ENCODE measurements around the gene CDH4. TPM values are rescaled to one million over a fixed set of nuclear protein-coding genes. Genes with fewer than 3 reads are reported as not detected.

The CDH4 gene
- total RNA-seq, 1 donor from 2014 or later: 3.2 TPM

- no peaks in the 10 kb centered on the region for H3K36me3 Mint-ChIP-seq (ENCODE audit: low read depth, unreplicated experiment)
- Histone ChIP-seq H3K79me2 (ENCODE audit: insufficient read depth, low read length) (no peaks in the 10 kb centered on the region), H2AFZ (ENCODE audit: low read depth, low read length) (peak overlapping the region; percentile 14), H3K9ac (ENCODE audit: low read length) (peak overlapping the region; percentile 43), H3K36me3 (ENCODE audit: insufficient read depth, low read length) (no peaks in the 10 kb centered on the region), H3K9me3 (ENCODE audit: insufficient read depth, low read depth, low read length) (no peaks in the 10 kb centered on the region), H3K4me2 (ENCODE audit: low read length) (peak overlapping the region; percentile 69), H3K4me1 (ENCODE audit: insufficient read depth, low read length) (peaks cover 27% of the 10 kb centered on the region), H3K27me3 (ENCODE audit: insufficient read depth, low read length) (no peaks in the 10 kb centered on the region), H3K27ac (ENCODE audit: low read depth, low read length) (peak overlapping the region; percentile 73), H4K20me1 (ENCODE audit: insufficient read depth, low read length) (no peaks in the 10 kb centered on the region), H3K4me3 (ENCODE audit: insufficient read depth, low read depth, low read length) (no peak overlapping the region)
- H3K27ac Mint-ChIP-seq (ENCODE audit: unreplicated experiment): peak overlapping the region; percentile 98
- no peak overlapping the region for H3K4me3 Mint-ChIP-seq (ENCODE audit: unreplicated experiment)
- TF ChIP-seq CTCF (IDR thresholded peaks at IDR 0.05; ENCODE audit: insufficient read depth, low read depth, low read length): no peak
- no peak for TF ChIP-seq EZH2 (IDR thresholded peaks at IDR 0.05; ENCODE audit: insufficient read depth, low read length)
- H3K4me1 Mint-ChIP-seq (ENCODE audit: low read depth, unreplicated experiment): peaks cover 25% of the 10 kb centered on the region
- FAIRE-seq (no peak), DNase-seq (ENCODE audit: low read depth) (peak; percentile 11)
- peaks cover 2% of the 10 kb centered on the region for H3K9me3 Mint-ChIP-seq (ENCODE audit: unreplicated experiment)
- H3K27me3 Mint-ChIP-seq (ENCODE audit: low read depth, unreplicated experiment): peaks cover 6% of the 10 kb centered on the region
Measured at GRCh38 chr20:61555566-61555965, 303.5 kb downstream of the CDH4 start.

GRCh38 chr20:61556111-61556510 lies 304.1 kb downstream of the CDH4 start:
- DNase-seq (ENCODE audit: low read depth) (peak; percentile 91), FAIRE-seq (peak; percentile 95)
- H3K36me3 Mint-ChIP-seq (ENCODE audit: low read depth, unreplicated experiment): no peaks in the 10 kb centered on the region
- no peak overlapping the region for H3K4me3 ChIP-seq (ENCODE audit: insufficient read depth, low read depth, low read length)
- H3K27ac ChIP-seq (ENCODE audit: low read depth, low read length): peak overlapping the region; percentile 73
- H3K9me3 ChIP-seq (ENCODE audit: insufficient read depth, low read depth, low read length): no peaks in the 10 kb centered on the region
- H2AFZ ChIP-seq (ENCODE audit: low read depth, low read length): peak overlapping the region; percentile 14
- peaks cover 2% of the 10 kb centered on the region for H3K9me3 Mint-ChIP-seq (ENCODE audit: unreplicated experiment)
- H3K27me3 ChIP-seq (ENCODE audit: insufficient read depth, low read length): no peaks in the 10 kb centered on the region
- H3K4me3 Mint-ChIP-seq (ENCODE audit: unreplicated experiment): no peak overlapping the region
- peak overlapping the region; percentile 98 for H3K27ac Mint-ChIP-seq (ENCODE audit: unreplicated experiment)
- H3K36me3 ChIP-seq (ENCODE audit: insufficient read depth, low read length): no peaks in the 10 kb centered on the region
- TF ChIP-seq CTCF (IDR thresholded peaks at IDR 0.05; ENCODE audit: insufficient read depth, low read depth, low read length): no peak
- no peak for TF ChIP-seq EZH2 (IDR thresholded peaks at IDR 0.05; ENCODE audit: insufficient read depth, low read length)
- H3K4me2 ChIP-seq (ENCODE audit: low read length): peak overlapping the region; percentile 69
- H3K9ac ChIP-seq (ENCODE audit: low read length): peak overlapping the region; percentile 43
- no peaks in the 10 kb centered on the region for H4K20me1 ChIP-seq (ENCODE audit: insufficient read depth, low read length)
- H3K79me2 ChIP-seq (ENCODE audit: insufficient read depth, low read length): no peaks in the 10 kb centered on the region
- peaks cover 25% of the 10 kb centered on the region for H3K4me1 Mint-ChIP-seq (ENCODE audit: low read depth, unreplicated experiment)
- H3K4me1 ChIP-seq (ENCODE audit: insufficient read depth, low read length): peaks cover 27% of the 10 kb centered on the region
- peaks cover under 1% of the 10 kb centered on the region for H3K27me3 Mint-ChIP-seq (ENCODE audit: low read depth, unreplicated experiment)

- Histone ChIP-seq H3K9me3 (ENCODE audit: insufficient read depth, low read depth, low read length) (no peaks in the 10 kb centered on the region), H3K27ac (ENCODE audit: low read depth, low read length) (peak overlapping the region; percentile 3), H2AFZ (ENCODE audit: low read depth, low read length) (no peak overlapping the region), H3K4me2 (ENCODE audit: low read length) (peak overlapping the region; percentile 69), H3K27me3 (ENCODE audit: insufficient read depth, low read length) (no peaks in the 10 kb centered on the region), H3K79me2 (ENCODE audit: insufficient read depth, low read length) (no peaks in the 10 kb centered on the region), H3K36me3 (ENCODE audit: insufficient read depth, low read length) (no peaks in the 10 kb centered on the region), H3K4me1 (ENCODE audit: insufficient read depth, low read length) (peaks cover 27% of the 10 kb centered on the region), H3K9ac (ENCODE audit: low read length) (no peak overlapping the region), H4K20me1 (ENCODE audit: insufficient read depth, low read length) (no peaks in the 10 kb centered on the region), H3K4me3 (ENCODE audit: insufficient read depth, low read depth, low read length) (no peak overlapping the region)
- Mint-ChIP-seq H3K4me1 (ENCODE audit: low read depth, unreplicated experiment) (peaks cover 25% of the 10 kb centered on the region), H3K9me3 (ENCODE audit: unreplicated experiment) (peaks cover 2% of the 10 kb centered on the region), H3K27me3 (ENCODE audit: low read depth, unreplicated experiment) (no peaks in the 10 kb centered on the region), H3K36me3 (ENCODE audit: low read depth, unreplicated experiment) (no peaks in the 10 kb centered on the region), H3K27ac (ENCODE audit: unreplicated experiment) (no peak overlapping the region), H3K4me3 (ENCODE audit: unreplicated experiment) (no peak overlapping the region)
- peak; percentile 4 for DNase-seq (ENCODE audit: low read depth)
- no peak for FAIRE-seq
- TF ChIP-seq CTCF (IDR thresholded peaks at IDR 0.05; ENCODE audit: insufficient read depth, low read depth, low read length) (no peak), EZH2 (IDR thresholded peaks at IDR 0.05; ENCODE audit: insufficient read depth, low read length) (no peak)
Measured at GRCh38 chr20:61556673-61557072, 304.6 kb downstream of the CDH4 start.

Data from astrocyte (in vitro differentiated cells and primary cell).